HG03135 (cell line): Measurements from ENCODE around the gene TTN.

Experiments used
- ATAC-seq: cut with Tn5 transposase; IDR thresholded peaks from one replicate; pipeline ENCODE4 v1.9.1; 2021; ENCODE audit warnings: mild to moderate bottlenecking, moderate library complexity; ENCODE audit not compliant: unreplicated experiment

TTN gene

DNA sequence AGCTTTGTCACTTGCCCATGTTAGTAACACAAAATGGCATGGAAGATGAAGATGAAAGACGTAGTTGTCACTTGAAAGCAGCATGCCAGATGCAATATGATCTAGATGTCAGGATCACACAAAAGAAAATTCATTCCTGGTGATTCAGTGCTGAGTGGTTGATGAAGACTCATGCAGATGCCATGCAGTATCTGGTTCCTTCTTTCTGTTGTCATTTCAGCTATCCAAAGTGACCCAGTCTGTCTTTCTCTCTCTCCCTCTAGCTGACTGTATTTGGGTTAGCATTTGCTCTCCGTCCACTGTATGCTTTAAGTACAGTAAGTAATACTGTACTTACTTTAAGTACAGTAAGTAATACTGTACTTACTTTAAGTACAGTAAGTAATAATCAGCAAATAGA, 50.4 kb downstream of the TTN start:
- ATAC-seq: no peak

DNA sequence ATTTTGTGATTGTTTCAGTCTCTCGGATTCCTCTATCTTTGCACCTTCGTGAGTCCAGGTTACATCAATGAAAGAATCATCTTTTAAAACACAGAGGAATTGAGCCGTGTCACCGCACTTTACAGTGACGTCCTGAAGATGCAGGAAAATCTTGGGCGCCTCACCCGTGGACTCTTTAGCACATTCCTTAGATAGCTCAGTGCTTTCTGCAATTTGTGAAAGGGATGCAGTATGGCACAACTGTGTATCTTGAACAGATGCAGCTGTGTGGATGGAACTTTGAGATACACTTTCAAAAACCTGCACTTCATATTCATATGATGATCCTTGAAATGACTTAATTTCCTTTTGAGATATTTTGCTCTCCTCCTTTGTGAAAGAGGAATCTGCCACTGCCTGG, 50.9 kb downstream of the TTN start:
- ATAC-seq: no peak

DNA sequence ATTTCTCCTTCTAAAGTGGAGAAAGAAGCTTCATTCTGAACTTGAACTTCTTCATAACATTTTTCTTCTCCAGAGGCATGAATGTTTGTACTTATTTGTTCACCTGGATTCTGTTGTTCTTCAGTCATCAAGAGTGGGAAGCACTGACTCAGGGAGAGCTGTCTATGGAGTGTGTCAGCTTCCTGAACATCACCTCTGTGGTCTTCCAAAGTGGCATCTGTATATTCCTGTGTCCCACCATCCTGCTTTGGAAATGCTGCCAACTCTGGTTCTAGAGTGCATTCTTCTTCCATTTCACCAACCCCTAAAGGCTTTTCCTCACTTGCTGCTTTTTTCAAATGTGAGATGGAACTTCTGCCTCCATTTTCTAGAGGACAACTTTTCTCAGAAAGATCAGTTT, 59.5 kb downstream of the TTN start:
- ATAC-seq: no peak

DNA sequence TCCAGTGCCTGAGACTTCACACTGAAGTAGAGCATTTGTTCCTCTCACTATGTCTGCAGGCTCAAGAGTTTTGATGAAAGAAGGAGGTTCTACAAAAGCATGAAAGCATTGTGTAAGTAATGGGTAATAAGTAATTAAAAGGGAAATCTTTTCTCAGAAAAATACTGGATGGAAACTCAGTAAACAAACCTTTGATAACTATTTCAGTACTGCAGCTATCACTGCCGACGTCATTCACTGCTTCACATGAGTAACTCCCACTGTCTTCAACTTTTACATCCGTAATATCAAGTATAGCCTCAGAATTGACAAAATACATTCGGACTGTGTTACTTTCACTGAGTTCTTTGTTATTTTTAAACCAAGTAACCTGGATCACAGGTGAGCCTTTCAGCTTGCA, 72.7 kb downstream of the TTN start:
- no peak for ATAC-seq

DNA sequence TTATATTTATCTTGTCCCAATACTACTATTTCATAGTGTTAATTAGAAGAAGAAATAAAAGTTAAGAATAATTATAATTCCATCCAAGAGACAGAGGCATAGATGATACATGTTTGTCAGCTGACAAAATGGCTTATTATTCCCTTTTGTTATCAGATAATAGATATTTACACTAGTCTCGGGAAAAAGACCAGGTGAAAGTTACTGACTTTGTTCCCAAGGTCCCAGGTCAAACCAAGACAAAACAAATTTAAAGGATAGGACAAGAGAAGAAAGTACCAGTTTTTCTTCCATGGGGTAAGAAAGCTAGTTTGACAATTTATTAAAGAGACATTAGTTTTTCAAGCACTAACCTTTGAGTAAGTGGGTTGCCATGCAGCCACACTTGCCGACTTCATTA, 73.2 kb downstream of the TTN start:
- ATAC-seq: no peak

GRCh38 chr2:178732913-178733312, 74.3 kb downstream of the TTN start:
- ATAC-seq: no peak

GRCh38 chr2:178731300-178731699, 75.9 kb downstream of the TTN start:
- no peak for ATAC-seq

- ATAC-seq: no peak
Observed at GRCh38 chr2:178730049-178730448, 77.2 kb downstream of the TTN start.

DNA sequence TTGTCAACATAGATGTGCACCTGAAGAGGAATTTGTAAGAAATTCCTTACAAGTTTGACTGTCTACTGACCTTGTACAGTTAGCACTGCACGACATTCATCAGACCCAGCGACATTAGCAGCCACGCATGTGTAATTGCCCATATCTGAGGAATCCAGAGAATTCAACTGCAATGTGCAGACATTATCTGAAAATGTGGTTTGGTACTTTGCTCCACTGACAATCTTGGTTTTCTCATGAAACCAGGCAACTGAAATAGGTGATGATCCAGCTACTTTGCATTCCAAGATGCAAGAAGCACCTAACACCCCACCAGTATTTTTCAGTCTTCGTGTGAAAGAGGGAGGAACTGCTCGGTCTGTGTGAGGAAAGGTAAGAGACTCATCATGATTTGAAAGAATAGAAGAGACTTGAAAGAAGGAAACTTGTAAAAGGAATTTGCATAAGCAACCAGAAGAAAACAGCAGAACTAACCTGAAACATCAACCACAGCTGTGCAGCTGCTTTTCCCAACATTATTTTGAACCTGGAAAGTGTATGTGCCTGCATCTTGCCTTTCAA, 83.4 kb downstream of the TTN start:
- no peak for ATAC-seq

DNA sequence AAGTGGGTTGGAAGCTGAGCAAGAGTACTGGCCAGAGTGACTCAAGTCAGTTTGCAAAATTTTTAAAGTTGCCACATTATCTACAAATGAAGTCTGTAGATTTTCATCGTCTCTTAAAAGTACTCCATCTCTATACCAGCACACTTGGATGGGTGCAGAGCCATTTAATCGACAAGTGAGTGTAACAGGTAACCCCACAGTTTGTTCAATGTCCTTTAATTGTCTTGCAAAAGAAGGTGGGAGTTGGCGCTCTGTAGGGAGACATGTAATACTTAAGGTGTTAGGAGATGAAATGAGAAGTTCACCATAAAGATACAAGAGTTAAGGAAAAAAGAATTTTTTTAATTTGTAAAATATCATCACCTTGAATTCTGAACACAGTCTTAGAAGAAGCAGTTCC, 84.9 kb downstream of the TTN start:
- ATAC-seq: no peak

DNA sequence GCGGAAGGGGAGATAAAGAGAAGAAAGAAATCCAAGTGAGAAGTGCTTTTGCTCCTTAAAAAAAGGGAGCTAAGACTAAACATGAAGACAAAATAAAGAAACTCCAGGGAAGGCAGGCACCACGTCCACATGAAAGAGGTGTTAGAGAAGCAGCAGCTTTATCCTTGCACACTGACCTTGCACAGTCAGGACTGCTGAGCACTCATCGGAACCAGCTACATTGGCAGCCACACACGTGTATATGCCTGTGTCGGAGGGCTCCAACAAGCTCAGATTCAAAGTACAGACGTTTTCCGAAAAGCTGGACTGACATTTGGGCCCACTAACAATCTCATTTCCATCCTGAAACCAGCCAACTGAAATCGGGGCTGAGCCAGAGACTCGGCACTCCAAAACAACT, 88.2 kb downstream of the TTN start:
- ATAC-seq: no peak

GRCh38 chr2:178718283-178718682, 88.9 kb downstream of the TTN start:
- ATAC-seq: no peak

DNA sequence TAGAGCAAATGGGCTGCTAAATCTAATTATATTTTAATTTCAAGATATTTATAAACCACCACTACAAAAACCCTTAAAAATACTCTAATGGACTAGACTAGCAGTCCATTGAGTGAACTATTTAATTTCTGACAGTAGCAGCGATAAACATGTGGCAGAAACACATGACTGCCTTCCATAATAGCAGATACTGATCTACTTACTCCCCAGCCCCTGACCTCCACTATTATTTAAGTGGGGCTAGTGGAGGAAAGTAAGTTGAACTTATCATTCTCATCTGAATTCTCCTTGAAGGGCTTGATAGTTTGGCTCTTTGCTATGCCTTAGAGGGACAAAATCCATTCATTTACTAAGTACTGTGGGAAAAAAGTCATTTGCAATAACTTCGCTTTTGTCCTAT, 90.8 kb downstream of the TTN start:
- ATAC-seq: no peak

GRCh38 chr2:178715366-178715765, 91.9 kb downstream of the TTN start:
- ATAC-seq: no peak

DNA sequence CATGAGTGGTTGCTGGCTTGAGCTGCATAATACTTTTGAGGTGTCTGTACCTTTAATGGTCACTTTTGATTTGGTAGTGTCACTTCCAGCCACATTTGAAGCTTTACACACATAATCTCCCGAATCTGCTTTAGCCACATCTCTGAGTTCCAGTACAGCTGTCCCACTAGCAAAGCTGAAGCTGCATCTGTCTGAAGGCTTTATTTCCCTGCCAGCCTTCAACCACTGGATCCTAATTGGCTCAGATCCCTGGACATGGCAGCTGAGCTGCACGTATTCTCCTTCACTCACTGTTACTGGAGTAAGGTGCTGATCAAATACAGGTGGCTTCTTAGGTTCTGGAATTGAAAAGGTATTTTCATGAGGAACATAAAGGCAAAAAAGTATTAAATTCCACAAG, 99.7 kb downstream of the TTN start:
- no peak for ATAC-seq

GRCh38 chr2:178704876-178705275, 102.3 kb downstream of the TTN start:
- ATAC-seq: no peak

GRCh38 chr2:178702361-178702760, 104.9 kb downstream of the TTN start:
- ATAC-seq: no peak

DNA sequence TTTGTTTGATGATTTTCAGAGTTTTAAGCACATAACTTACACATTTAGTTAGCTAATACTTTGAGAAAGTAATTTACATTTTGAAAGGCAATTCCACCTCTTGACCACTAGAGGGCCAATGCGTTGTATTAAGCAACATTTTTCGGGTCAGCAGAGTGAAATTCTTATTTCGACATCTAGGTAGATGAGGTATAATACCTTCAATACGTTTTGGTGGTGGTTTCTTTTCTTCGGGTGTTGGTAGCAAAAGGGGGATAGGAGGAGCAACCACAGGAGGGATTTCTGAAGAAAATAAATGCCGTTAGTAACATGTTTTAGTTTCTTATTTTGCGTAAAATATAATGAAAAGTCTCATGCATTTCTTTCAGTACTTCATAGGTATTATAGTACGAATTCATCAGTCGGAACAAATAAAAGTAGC, 106.3 kb downstream of the TTN start:
- ATAC-seq: no peak

DNA sequence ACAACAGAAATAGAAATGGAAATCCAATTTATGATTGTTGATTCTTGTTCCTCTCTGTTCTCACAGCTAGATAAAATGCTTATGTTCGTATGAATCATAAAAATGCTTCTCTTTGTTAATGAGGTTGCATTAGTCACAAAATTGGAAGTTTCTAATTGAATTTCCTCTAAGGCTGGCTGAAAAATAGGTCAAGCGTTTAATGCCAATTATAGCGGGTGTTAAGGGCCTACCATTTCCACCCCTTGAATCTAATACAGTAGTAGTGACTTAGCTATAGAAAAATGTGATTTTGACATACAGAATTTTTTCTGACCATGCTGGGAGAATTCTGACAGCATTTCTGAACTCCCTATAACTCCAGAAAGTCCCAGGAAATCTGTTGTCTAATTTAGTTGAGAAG, 107.1 kb downstream of the TTN start:
- ATAC-seq: no peak

- no peak for ATAC-seq
Observed at GRCh38 chr2:178692845-178693244, 114.4 kb downstream of the TTN start.

GRCh38 chr2:178689808-178690207, 117.4 kb downstream of the TTN start:
- no peak for ATAC-seq

- no peak for ATAC-seq
Observed at GRCh38 chr2:178683877-178684276, 123.3 kb downstream of the TTN start.

DNA sequence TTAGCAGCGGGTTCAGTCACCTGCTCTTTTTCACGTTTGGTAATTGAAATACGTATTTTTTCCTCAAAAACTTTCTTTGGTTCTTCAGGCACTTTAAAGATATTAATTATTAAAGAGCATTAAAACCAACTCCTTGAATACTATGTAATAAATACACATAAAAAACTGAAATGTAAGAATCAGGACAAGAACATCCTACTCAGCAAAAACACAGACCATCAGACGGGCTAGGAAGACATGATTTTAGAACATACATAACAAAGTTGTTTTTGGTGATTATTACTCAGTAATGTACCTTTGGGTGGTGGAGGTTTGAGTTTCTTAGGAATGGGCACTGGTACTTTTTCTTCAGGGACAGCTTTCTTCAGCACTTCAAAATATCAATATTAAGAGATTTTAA, 126.1 kb downstream of the TTN start:
- ATAC-seq: no peak

- ATAC-seq: no peak
Observed at GRCh38 chr2:178679891-178680290, 127.3 kb downstream of the TTN start.
